ENCODE measurements around the gene ARF1. TPM values are rescaled to one million over a fixed set of nuclear protein-coding genes. Genes with fewer than 3 reads are reported as not detected.
A peak's percentile ranks its signal among the peaks of the same experiment; 100 is the strongest.

Gene ARF1
- total RNA-seq, 4 donors from 2014 or later = 378 to 457 (median 410) TPM

DNA sequence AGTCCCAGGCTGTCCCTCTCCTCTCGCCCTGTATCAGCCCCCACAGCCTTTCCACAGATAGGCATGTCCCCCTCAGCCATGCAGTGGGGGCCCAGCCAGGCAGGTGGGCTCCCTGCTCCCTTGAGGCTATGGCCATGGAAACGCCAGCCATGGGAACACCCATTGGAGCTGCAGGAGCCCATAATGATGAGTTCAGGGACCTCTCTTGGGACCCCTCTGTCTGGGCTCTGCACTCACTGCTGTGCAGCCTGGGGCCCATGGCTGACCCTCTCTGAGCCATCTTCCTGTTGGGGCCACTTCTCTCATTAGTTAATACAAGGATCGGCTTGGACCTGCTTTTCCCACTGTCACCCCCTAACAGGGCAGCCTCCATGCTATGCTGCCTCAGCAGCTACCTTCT is 42.5 kb upstream of the ARF1 start:
- WGBS, 2 donors = 80% methylated on average over 1 to 3 of the region's 3 CpGs
- no peak for DNase-seq
- intact Hi-C loops (cut with DNase I) = no loop called here
- Histone ChIP-seq H3K9me3 (no peaks in the 10 kb centered on the region), H3K27me3 (no peaks in the 10 kb centered on the region), H3K4me1 (peaks cover 8 to 13% of the 10 kb centered on the region in 2 donors), H3K4me3 (replicated peaks in 1 of 3) (no peak overlapping the region), H3K27ac (no peak overlapping the region), H3K36me3 (no peaks in the 10 kb centered on the region)
- TF ChIP-seq POLR2A (IDR thresholded peaks at IDR 0.05) = no peak
- TF ChIP-seq, protein P1, sequence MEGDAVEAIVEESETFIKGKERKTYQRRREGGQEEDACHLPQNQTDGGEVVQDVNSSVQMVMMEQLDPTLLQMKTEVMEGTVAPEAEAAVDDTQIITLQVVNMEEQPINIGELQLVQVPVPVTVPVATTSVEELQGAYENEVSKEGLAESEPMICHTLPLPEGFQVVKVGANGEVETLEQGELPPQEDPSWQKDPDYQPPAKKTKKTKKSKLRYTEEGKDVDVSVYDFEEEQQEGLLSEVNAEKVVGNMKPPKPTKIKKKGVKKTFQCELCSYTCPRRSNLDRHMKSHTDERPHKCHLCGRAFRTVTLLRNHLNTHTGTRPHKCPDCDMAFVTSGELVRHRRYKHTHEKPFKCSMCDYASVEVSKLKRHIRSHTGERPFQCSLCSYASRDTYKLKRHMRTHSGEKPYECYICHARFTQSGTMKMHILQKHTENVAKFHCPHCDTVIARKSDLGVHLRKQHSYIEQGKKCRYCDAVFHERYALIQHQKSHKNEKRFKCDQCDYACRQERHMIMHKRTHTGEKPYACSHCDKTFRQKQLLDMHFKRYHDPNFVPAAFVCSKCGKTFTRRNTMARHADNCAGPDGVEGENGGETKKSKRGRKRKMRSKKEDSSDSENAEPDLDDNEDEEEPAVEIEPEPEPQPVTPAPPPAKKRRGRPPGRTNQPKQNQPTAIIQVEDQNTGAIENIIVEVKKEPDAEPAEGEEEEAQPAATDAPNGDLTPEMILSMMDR (IDR thresholded peaks at IDR 0.05) = no peak

DNA sequence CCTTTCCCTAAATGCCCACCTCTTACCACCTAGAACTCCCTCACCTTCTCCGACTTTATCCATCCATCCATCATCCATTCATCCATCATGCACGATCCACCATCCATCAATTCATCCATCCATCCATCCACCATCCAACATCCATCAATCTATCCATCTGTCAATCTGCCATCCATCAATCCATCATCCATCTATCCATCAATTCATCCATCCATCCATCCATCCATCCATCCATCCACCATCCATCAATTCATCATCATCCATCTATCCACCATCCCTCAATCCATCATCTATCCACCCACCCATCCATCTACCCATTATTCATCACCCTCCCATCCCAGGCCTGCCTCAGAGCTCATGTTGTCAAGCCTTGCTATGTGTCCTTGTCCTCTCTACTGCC is 41.2 kb upstream of the ARF1 start:
- whole genome bisulfite sequencing, 2 donors = 78 to 87% methylated on average over 2 of the region's 2 CpGs
- Histone ChIP-seq H3K36me3 (no peaks in the 10 kb centered on the region), H3K4me3 (replicated peaks in 1 of 3) (no peak overlapping the region), H3K27me3 (no peaks in the 10 kb centered on the region), H3K9me3 (no peaks in the 10 kb centered on the region), H3K27ac (no peak overlapping the region), H3K4me1 (peaks cover 8 to 17% of the 10 kb centered on the region in 2 donors)
- no peak for DNase-seq
- intact Hi-C loops (cut with DNase I) = no loop called here
- TF ChIP-seq, protein P1 (IDR thresholded peaks at IDR 0.05) = no peak
- TF ChIP-seq POLR2A (IDR thresholded peaks at IDR 0.05) = no peak

DNA sequence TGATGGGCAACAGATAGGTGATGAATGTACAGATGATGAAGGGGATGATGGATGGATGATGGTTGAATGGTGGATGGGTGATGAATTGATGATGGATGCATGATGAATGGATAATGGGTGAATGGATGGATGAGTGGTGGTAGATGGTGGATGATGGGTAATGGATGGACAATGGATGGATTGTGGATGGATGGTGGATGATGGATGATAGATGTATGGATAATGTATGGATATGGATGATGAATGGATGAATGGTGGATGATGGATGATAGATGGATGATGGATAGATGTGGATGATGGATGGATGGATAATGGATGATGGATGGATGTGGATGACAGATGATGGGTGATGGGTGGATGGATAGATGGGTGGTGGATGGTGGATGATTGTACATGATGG is 40.0 kb upstream of the ARF1 start:
- no peak overlapping the region for H3K27ac ChIP-seq
- TF ChIP-seq, protein P1 (IDR thresholded peaks at IDR 0.05) = no peak
- TF ChIP-seq POLR2A (IDR thresholded peaks at IDR 0.05) = no peak
- H3K36me3 ChIP-seq = no peaks in the 10 kb centered on the region
- no peak overlapping the region for H3K4me3 ChIP-seq (replicated peaks in 1 of 3)
- intact Hi-C loops (cut with DNase I) = no loop called here
- no peaks in the 10 kb centered on the region for H3K27me3 ChIP-seq
- H3K9me3 ChIP-seq = no peaks in the 10 kb centered on the region
- DNase-seq = no peak
- H3K4me1 ChIP-seq = peaks cover 8 to 16% of the 10 kb centered on the region in 2 donors

DNA sequence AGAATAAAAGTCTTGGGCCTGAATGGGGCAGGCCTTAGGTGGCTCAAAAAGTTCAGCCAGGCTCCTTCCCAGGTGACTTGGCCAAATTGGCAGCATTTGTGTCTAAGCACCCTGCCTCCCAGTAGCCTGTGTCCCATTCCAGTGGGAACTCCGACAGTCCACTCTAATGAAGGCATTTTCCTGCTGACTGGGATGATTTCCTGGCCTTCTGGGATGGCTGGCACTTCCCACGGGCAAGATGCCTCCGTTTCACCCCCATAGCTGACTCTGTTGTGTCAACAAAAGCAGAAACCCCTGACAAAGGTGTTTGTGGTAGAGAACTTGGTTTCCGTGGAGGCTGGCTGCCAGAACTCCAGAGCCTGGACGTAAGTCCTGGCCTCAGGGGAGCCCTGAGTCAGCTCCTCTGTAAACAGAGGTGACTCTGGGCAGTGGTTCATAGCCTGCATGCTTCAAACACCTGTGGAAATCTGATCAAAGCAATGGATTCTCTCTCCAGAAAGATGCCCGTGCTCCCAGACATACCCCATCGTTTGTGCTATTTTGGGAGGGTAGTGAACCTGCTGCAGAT is 39.1 kb upstream of the ARF1 start:
- H3K36me3 ChIP-seq = no peaks in the 10 kb centered on the region
- no peak overlapping the region for H3K4me3 ChIP-seq (replicated peaks in 1 of 3)
- H3K4me1 ChIP-seq = peaks cover 8 to 11% of the 10 kb centered on the region in 2 donors
- no peaks in the 10 kb centered on the region for H3K27me3 ChIP-seq
- peak; percentile 63 to 65 for DNase-seq
- intact Hi-C loops (cut with DNase I) = no loop called here
- H3K27ac ChIP-seq = no peak overlapping the region
- no peak for TF ChIP-seq POLR2A (IDR thresholded peaks at IDR 0.05)
- TF ChIP-seq, protein P1 (IDR thresholded peaks at IDR 0.05) = no peak
- H3K9me3 ChIP-seq = no peaks in the 10 kb centered on the region
- WGBS, 2 donors = 13 to 17% methylated on average over 5 to 7 of the region's 7 CpGs

DNA sequence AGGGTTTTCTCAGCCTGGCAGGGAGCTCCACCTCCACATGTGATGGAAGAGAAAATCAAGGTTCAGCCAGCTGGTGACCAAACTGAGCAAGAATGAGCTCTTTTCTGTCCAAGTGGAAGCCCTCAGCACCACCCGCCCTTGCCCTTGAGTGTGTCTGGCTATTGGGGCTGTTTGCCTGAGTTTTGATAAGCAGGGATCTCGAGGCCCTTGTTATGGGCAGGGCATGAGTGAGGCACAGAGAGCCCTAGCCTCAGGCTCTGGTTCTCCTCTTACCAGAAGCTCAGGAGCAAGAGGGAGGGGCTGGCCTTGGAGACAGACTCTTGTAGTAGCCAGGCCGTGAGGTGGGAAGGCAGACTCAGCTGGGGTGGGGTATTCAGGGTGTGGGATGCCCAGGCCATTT is 37.5 kb upstream of the ARF1 start:
- WGBS, 2 donors = 24 to 31% methylated on average over 3 of the region's 3 CpGs
- H3K4me3 ChIP-seq (replicated peaks in 1 of 3) = no peak overlapping the region
- H3K4me1 ChIP-seq = peaks cover 8 to 11% of the 10 kb centered on the region in 2 donors
- no peaks in the 10 kb centered on the region for H3K9me3 ChIP-seq
- H3K27me3 ChIP-seq = no peaks in the 10 kb centered on the region
- H3K27ac ChIP-seq = no peak overlapping the region
- intact Hi-C loops (cut with DNase I) = no loop called here
- TF ChIP-seq POLR2A (IDR thresholded peaks at IDR 0.05) = no peak
- TF ChIP-seq, protein P1 (IDR thresholded peaks at IDR 0.05) = no peak
- DNase-seq = peak; percentile 78 to 85
- no peaks in the 10 kb centered on the region for H3K36me3 ChIP-seq
